ENCODE results near the gene UNC93A. TPM values are rescaled to one million over a fixed set of nuclear protein-coding genes. Genes with fewer than 3 reads are reported as not detected.
A peak's percentile ranks its signal among the peaks of the same experiment; 100 is the strongest.
"Not testable (repeated sequence)": the region's sequence is repeated elsewhere in the genome, so short reads cannot be mapped to it uniquely, and the experiment has no call there.

Gene UNC93A
- total RNA-seq, 1 experiment from 2014 or later = not detected

GRCh38 chr6:167270499-167271311 lies 20.4 kb upstream of the UNC93A start:
- DNase-seq (ENCODE audit: low read depth) = no peak

- no peak for DNase-seq (ENCODE audit: low read depth)
Measured at GRCh38 chr6:167272151-167272550, 19.0 kb upstream of the UNC93A start.

GRCh38 chr6:167272696-167273379 lies 18.3 kb upstream of the UNC93A start:
- no peak for DNase-seq (ENCODE audit: low read depth)

- no peak for DNase-seq (ENCODE audit: low read depth)
Measured at GRCh38 chr6:167274270-167274669, 16.8 kb upstream of the UNC93A start.

GRCh38 chr6:167275001-167275400 lies 16.1 kb upstream of the UNC93A start:
- no peak for DNase-seq (ENCODE audit: low read depth)

- DNase-seq (ENCODE audit: low read depth) = no peak
Measured at GRCh38 chr6:167275436-167275835, 15.7 kb upstream of the UNC93A start.

- no peak for DNase-seq (ENCODE audit: low read depth)
Measured at GRCh38 chr6:167276772-167277533, 14.2 kb upstream of the UNC93A start.

GRCh38 chr6:167278173-167278940 lies 12.8 kb upstream of the UNC93A start:
- not testable (repeated sequence) for DNase-seq (ENCODE audit: low read depth)

- no peak for DNase-seq (ENCODE audit: low read depth)
Measured at GRCh38 chr6:167279766-167280446, 11.2 kb upstream of the UNC93A start.

GRCh38 chr6:167280466-167280865 lies 10.6 kb upstream of the UNC93A start:
- not testable (repeated sequence) for DNase-seq (ENCODE audit: low read depth)

GRCh38 chr6:167282165-167282564 lies 8.9 kb upstream of the UNC93A start:
- DNase-seq (ENCODE audit: low read depth) = no peak

- not testable (repeated sequence) for DNase-seq (ENCODE audit: low read depth)
Measured at GRCh38 chr6:167284565-167284964, 6.5 kb upstream of the UNC93A start.

GRCh38 chr6:167285077-167285770 lies 5.9 kb upstream of the UNC93A start:
- DNase-seq (ENCODE audit: low read depth) = no peak

GRCh38 chr6:167287513-167288048 lies 3.5 kb upstream of the UNC93A start:
- no peak for DNase-seq (ENCODE audit: low read depth)

GRCh38 chr6:167288591-167289225 lies 2.4 kb upstream of the UNC93A start:
- DNase-seq (ENCODE audit: low read depth) = peak; percentile 20

- DNase-seq (ENCODE audit: low read depth) = not testable (repeated sequence)
Measured at GRCh38 chr6:167289291-167289690, 1.8 kb upstream of the UNC93A start.

GRCh38 chr6:167291623-167292300 lies 647 bp downstream of the UNC93A start:
- DNase-seq (ENCODE audit: low read depth) = no peak

GRCh38 chr6:167292301-167293087 lies 1.4 kb downstream of the UNC93A start:
- DNase-seq (ENCODE audit: low read depth) = no peak
